Stimulated activated CD8-positive, alpha-beta memory T cell treated with anti-CD3 and anti-CD28 coated beads, Interleukin-7, amount 100 ng/mL, for 24 hours (primary cell): ENCODE data around the gene NHSL2.
"Not testable (repeated sequence)": the region's sequence is repeated elsewhere in the genome, so short reads cannot be mapped to it uniquely, and the experiment has no call there.

Source experiments
- DNase-seq: peaks from one replicate; pipeline ENCODE4 v3.0.0-alpha.2; 2020; ENCODE audit warnings: low read depth

Gene NHSL2

DNA sequence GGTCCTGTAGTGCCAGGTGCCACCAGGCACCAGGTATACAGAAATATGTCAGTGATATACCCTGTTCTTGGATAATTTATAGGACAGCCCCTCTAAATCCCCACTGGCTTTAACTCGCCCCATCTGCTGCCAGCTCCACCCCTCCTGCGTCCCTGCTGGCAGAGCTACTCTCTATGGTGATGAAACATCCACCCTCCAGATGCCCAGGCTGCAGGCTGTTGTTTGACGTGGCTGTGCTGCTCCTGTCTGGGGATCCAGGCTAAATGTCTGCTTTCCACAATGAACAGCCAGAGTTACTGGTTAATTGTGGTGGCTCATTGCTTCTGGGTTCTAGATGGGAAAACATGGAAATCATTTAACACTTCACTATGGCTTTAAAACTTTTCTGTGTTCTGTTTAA is 12.9 kb downstream of the NHSL2 start:
- no peak for DNase-seq

DNA sequence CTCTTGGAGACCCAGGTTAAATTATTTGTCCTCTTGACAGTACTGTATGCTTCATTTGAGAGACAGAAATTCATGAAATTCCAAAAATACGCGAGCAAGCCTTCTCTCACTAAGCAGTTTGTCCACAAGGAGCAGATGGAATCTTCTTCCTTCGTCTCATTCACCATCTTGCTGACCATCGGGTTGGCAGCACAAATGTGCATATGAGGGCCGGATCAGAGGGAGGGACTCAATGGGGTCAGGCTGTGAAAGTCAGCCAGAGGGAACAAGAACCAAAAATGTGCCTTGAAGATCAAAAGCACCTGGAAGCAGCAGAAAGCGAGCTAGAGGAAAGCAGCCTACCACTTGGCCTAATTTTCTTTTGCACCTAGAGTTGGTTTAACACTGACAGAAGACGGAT is 16.4 kb downstream of the NHSL2 start:
- DNase-seq = no peak

DNA sequence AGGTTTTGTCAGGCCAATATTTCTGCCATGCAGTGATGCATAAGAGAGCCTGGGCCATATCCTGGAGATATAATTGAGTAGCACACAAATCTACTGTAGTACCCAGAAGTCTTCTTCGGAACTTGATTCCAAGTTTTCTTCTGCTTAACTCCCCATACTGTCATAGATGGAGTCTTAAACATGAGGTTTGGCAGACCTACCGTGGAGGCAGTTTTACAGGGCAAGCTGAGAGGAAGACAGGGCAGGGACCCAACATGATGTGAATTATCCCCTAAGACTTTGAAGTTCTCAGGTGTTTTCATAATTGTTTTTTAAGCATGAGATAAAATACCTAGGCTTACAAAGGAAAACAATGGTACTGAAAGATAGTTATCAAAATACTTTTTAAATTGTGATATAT is 18.2 kb downstream of the NHSL2 start:
- no peak for DNase-seq

DNA sequence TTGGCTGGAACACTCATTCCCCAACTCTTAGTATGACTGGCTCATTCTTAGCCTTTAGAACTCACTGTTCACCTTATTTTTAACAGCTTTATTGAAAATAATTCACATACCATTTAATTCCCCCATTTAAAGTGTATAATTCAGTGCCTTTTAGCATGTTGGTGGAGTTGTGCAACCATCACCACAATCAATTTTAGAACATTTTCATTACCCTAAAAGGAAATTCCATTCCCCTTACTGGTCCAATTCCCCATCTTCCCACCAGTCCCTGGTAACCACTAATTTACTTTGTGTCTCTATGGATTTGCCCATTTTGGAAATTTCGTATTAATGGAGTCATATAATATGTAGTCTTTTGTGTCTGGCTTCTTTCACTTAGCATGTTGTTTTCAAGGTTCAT is 19.7 kb downstream of the NHSL2 start:
- no peak for DNase-seq

DNA sequence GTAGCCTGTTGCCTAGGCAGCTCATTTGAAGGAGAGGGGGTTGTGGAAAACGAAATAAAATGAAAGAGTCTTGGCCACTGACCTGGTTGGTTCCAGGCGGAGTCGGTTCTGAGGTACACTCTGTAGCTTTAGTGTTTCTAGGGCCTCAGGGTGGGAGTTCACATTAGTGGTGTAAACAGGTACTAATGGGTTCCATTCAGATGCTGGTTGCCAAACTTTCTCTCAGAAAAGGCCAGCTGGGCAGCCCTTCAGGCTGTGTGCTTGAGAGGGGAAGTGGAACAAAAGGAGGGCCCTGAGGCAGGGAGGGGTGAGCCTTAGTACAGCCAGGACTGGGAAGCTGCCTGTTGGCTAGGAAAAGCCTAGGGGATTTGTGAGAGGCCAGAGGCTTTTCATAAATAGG is 24.8 kb downstream of the NHSL2 start:
- no peak for DNase-seq

DNA sequence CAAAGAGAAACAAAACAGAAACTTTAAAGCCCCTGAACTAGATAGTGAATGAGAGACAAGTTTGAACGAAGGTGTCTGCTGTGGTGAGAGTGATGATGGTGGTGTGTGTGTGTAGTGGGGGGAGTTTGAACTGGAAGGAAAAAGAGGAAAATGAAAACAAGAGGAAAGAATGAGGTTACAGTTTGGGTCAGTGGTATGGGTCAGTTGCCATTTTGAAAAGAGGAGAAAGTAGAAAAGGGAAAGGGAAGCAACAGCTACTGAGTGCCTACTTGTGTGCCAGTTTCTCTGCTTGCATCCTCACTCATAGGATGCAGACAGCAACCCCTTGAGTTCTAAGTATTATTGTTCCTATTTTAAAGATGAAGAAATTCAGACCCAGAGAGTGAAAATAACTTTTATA is 26.0 kb downstream of the NHSL2 start:
- no peak for DNase-seq

DNA sequence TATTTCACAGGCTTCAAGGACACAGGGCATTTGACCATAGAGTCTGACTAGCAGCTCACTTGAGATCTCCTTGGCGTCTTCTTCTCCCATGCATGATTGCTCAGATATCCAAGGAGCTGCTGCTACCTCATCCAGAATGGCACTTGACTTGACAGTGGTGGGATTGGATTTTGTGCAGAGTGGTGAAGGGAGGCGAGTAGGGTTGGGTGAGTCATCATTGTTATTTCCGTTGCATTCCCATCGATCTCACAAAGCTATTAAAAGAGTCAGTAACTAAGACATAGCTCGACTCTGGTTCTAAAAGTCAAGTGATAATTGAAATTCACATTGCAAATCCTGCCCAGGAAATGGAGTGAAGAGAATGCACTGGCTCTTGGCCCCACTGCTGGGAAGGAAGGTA is 27.7 kb downstream of the NHSL2 start:
- DNase-seq = no peak

DNA sequence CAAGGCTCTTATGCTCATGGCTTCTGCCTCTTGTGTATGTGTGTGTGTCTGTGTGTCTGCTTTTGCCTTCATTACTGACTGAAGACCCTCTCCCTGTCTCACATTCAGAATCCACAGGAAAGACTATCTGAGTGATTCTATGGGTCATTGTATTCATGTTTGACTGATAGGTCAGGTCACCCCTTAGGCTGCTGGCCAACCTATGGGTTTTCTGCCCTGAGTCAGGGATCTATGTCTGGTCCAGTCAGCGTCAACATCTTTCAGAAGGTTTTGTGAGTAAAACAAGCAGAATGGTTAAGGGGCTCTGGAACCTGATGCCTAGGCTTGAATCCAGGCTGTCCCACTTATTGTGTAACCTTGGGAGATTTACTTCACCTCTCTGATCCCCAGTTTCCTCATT is 30.5 kb downstream of the NHSL2 start:
- no peak for DNase-seq

DNA sequence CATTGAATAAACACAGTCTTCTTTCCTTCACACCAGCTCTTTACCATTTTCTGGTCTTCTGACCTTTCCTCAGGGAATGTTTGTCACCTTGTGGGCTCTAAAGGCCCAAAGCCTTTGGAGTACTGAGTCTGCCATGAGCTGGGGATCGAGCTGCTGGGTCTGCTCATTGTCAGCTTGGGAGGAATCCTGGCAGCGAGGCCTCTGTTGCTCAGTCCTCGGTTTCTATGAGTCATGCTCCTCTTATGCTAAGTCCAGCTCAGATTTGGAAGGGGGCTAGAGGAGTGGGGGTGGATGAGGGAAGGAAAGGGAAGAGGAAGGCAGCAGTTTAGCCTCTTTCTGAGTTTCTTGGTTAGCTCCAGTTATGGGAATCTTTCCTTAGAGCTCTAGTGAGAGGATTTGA is 31.1 kb downstream of the NHSL2 start:
- DNase-seq = no peak

DNA sequence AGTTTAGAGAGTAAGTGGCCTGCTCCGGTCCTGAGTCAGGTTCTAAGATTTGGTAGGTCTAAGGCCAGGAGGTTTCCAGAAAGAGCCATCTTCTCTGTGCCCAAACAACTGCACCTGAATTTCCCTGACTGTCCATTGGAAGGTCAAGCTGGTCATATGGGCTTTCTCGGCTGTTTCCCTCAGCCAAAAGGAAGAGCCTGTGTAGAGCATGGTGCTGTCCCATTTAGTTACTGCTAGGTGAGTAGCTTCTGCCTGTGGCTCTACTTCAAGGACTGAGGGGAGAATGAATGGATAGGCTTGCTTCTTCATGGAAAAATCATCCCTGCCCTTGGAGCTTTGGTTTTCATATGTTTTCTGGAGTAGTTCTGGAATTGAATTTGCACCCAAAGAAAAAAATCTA is 33.7 kb downstream of the NHSL2 start:
- DNase-seq = no peak

DNA sequence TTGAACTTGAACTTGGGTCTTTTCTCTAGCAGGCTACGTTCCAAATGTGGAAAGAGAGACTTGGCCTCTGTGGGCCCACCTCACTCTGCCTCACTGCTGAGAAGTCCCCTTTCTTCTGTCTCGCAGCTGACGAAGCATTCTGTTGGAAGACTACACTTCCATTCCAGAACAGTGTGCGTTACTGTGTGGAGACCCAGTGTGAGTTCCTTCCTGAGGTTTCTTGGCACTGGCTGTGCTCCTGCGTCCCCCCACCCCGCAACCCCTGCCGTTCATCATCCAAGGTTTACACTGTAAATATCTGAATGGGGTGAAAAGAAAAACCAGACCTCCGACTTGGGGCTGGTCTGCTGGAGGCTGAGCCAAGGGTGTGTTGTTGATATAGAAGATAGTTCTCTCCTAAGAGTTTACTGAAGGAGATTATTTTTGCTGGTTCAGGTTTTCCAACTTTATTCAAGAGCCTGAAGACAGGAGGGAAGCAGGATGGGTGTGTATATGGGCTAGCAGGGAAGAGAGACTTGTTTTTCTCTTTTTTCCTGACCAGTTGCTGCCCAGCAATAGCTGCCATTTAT is 34.7 kb downstream of the NHSL2 start:
- DNase-seq = no peak

DNA sequence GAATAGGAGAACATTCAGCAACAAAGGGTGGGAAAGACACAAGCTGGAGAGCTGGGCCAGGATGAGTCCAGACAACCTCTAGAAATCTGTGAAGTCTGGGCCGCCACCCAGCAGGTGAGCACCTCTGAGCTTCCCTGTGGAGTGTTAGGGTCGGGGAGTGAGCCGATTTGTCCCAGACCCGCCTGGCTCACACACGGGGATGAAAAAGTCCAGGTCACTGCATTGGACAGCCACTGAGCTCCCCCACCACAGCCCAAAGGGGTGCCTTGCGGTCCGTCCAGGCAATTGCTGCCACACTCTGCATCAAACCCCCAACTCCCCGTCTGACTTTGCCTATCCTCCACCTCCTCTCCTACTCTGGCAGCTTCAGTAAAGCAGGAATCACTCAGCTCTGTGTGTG is 38.7 kb downstream of the NHSL2 start:
- no peak for DNase-seq

DNA sequence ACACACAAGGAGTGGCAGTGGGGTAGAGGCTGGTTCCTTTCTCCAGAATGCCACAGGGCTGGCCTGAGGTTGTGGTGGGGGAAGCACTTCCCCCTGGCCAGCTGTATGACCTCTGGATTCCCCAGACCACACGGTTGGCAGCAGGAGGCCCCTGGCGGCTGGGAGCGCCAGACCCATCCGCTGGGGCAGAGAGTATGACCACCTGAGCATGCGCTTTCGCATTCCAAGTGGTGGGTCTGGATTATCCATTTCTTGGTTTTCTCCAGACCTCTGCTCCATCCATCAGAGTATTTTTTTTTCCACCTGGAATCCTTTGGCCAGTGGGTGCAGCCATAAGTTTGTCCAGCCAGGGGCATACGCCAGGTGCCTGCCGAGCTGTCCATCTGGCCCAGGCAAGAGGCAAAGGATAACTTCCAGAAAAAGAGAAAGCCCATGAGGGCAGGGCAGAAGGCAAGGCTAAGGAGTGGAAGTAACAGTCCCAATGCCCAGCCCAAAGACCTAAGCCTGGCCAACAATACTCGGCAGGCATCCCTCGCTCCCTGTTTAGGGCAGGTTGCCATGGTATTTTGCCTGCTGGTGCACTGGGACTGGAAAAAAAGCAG is 39.3 kb downstream of the NHSL2 start:
- DNase-seq = no peak

DNA sequence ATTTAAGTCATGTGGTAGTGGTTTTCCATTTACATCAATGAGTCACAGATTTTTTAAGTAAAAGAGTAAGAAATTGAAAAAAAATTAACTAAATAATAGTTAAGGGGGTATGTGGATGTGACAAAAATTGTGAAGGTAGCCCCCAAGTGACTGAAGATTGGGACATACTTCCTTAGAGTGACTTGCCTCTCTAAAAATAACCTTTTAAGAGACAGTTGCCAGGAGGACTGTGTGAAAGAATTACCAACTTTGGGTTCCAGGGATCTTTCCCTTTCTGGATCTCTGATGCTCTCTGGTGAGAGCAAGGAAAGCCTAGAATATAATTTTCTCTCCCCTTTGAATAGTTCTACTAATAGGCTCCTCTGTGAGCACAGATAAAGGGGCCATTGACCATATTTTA is 42.7 kb downstream of the NHSL2 start:
- no peak for DNase-seq

DNA sequence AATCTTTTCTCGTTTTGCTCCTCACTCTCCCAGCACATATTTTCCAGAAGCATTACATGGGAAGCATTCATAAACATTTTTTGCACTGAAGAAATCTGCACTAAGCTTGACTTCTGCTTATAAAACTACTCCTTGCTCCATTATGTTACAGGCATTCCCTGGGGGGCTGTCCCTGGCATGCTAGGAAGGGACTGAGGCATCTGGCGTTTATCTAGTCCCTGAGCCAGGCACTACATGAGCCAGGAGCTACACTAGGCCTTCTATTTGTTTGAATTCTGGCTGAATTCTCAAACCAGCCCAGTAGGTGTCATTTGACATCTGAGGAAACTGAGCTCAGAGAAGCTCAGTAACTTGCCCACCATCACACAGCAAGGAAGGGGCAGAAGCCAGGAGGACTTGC is 43.3 kb downstream of the NHSL2 start:
- no peak for DNase-seq

DNA sequence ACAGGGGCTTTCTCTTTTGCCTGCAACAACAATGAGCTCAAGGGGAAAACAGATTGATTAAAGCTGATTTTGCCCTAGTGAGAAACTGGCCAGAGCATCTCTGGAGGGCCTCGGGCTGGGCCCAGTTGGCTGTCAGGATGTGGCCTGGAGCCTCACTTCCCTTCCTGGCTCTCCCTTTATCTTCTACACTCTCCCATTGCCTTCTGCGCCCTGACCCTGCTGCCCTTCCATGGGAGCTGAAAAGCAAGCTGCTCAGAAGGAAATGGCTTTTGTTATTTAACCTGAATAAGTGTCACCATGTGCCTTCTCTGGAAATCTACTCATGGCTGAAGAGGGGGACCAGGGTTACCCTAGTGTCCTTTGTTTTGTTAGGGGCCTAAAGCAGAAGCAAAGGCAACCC is 43.8 kb downstream of the NHSL2 start:
- no peak for DNase-seq

DNA sequence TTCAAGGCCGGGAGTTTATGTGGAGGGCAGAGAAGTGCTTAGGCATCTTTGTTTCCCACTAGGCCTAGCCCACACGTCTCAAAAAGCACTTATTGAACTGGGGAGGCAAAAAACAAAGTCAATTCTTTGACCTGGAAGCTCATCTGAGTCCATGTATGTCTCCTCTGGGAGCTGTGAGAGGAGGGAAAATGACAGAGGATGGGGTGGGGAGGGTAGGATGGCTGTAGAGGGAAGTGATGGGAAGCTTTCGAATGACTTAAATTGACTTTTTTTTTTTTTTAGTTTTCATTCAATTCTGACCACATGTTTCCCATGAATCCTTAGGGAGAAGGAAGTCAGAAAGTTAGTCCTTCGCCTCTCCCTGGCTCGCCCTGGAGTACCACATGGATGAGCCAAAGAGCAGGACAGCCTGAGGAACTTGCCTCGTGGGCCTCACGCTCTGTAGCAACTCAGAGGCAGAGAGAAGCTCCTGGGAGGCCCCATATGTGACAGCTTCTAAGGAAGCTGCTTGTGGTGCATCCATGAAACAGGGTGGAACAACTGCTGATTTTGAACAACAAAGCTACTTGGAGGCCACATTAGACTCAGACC is 45.0 kb downstream of the NHSL2 start:
- DNase-seq = no peak

DNA sequence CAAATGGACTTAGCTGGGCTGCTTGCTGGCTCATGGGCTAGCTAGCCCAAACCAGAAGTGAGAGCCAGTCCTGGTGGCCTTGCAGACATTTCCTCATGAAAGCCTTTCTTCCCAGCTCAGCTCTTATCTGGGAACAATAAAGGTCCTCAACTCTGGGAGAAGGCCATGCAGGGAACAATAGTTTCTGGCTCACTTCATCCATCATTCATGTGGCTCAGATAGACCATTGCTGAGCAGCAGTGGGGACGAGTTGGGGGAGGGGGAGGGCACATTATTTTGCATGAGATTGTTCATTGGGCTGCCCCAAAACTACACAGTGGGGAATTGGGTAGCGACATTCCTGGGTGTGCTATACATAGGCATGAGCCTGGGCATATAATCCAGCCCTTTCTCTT is 47.6 kb downstream of the NHSL2 start:
- DNase-seq = no peak

DNA sequence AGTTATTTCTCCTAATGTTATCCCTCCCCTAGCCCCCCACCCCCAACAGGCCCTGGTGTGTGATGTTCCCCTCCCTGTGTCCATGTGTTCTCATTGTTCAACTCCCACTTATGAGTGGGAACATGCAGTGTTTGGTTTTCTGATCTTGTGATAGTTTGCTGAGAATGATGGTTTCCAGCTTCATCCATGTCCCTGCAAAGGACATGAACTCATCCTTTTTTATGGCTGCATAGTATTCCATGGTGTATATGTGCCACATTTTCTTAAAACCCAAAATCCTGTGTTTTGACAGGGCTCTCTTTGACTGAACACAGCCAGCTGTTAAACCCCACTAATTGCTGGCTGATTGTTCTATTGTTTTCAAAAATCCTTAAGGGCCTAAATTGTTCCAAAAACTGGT is 53.5 kb downstream of the NHSL2 start:
- not testable (repeated sequence) for DNase-seq

DNA sequence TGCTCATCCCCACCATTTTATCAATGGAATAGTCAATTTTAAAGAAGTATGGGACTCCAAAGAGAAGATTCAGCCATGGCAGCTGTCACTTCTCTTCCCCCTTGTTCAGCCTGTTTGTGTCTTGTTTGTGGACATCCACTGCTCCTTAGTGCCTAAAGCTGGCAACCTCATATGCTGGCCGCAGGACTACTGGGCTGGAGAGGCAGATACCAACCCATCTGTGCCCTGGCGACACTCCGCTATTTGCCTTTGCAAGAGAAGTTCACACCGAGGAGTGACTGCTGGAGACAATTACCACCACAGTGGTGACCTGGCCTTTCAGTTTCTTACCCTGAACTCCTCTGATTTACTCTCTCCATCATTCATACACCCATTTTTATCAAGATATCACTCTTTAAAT is 64.3 kb downstream of the NHSL2 start:
- DNase-seq = no peak

DNA sequence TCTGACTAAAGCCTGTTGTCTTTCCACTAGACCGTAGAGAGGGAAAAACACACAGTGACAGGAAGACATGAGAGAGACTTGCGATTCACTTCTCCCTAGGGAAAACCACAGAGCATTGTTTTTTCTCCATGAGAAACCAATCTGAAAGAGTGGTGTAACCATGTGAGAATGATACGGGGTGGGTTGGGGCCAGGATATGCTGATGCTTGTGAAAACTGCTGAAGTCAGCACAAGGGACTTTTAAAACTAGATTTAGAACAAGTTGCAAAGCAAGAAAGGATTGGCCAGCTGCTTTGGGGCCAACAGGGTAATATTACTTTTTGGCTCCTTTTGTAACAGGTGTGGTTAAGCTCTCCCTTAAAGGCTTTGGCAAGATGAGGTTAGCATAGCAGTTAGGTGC is 66.1 kb downstream of the NHSL2 start:
- no peak for DNase-seq

DNA sequence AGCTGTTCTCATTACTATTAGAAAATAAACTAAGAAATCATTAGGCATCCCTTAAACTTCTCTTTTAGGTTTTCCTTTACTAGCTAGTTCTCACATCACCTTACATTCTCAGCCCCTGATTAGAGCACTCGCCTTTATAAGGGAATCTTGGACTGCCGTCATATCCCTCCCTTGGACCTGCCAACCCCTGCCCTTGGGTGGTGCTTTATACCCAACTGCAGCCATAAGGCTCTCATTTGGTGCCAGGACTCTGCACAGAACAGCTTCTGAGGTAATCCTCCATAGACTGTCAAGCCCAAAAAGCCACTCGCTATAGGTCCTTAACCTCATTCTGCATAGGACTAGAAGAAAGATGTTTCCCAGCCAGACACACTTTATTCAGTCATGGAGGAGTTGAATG is 67.5 kb downstream of the NHSL2 start:
- no peak for DNase-seq

DNA sequence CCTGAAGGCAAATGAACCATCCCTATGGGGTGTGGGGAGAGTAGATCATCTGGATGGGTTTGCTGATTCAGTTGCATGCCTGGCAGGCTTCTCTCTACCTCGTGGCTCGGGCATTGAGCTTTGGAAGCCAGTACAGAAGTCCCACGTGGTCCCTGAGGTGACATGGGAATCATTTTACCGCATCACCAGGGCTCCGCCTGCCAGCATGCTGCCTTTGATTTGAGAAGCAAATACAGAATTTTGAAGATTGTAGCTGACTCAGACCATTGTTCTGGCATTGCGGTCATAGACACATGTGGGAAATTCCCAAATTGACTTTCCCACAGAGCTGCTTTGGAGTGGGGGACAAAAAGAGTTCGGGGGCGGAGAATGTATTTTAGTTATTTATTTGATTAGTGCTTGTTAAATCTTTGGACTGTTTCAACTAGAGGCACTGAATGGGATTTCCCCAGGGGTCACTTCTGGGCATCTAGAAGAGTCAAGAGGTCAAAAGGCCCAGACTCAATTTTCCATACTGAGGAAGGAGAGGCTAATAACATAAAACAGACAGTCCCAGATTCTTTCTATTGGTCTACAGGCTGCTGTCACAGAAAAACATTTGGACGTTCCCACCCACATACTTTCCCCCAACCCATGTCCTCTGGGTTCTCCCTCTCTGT is 79.3 kb downstream of the NHSL2 start:
- no peak for DNase-seq

DNA sequence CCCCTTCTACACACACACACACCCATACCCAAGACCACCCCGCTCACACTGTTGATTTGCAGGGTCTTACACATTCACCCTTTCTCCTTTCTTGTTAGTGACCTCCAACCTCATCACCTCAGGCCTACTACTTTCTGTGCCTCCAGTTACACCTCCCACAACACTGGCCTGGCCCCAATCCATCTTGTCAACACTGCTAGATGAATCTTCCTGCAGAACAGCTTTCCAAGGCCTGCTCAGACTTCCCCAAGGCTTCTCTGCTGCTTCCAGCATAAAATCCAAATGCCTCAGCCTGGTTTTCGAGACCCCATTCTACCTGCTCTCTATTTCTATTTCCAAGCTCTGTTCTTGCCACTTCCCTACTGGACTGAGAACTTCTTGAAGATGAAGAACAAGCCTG is 79.9 kb downstream of the NHSL2 start:
- DNase-seq = no peak
